Right ventricle myocardium inferior (tissue), 1 donor: ENCODE measurements around the gene PTGS1. TPM values are rescaled to one million over a fixed set of nuclear protein-coding genes. Genes with fewer than 3 reads are reported as not detected.
"Not testable (repeated sequence)": the region's sequence is repeated elsewhere in the genome, so short reads cannot be mapped to it uniquely, and the experiment has no call there.

ENCODE experiments used
- ATAC-seq: fragments of 200-7000 bp; cut with Tn5 transposase; one replicate; pipeline ENCODE4 v1.9.1; 2020; ENCODE audit warnings: mild to moderate bottlenecking, moderate library complexity
- DNase-seq: peaks from one replicate; pipeline ENCODE4 v3.0.0; 2021; ENCODE audit errors: missing footprints
- intact Hi-C: fragments of 100-400 bp; cut with DNase I; formaldehyde crosslinking; loops from one replicate; pipeline ENCODE4 v1.11.0; 2022
- total RNA-seq: library from RNA; stranded (reverse); fragmentation: NEBNext Ultra II Directional; extraction: Animal tissue kit (Norgen Biotek cat#: 25700); gene quantifications from one replicate; pipeline ENCODE4 v1.2.1, GENCODE V29; 2021
- donor health status: DM: no; HTN: yes; CAD: no; lungs with severe emphysema.

The PTGS1 gene
- total RNA-seq, 1 donor from 2014 or later = 4.0 TPM

DNA sequence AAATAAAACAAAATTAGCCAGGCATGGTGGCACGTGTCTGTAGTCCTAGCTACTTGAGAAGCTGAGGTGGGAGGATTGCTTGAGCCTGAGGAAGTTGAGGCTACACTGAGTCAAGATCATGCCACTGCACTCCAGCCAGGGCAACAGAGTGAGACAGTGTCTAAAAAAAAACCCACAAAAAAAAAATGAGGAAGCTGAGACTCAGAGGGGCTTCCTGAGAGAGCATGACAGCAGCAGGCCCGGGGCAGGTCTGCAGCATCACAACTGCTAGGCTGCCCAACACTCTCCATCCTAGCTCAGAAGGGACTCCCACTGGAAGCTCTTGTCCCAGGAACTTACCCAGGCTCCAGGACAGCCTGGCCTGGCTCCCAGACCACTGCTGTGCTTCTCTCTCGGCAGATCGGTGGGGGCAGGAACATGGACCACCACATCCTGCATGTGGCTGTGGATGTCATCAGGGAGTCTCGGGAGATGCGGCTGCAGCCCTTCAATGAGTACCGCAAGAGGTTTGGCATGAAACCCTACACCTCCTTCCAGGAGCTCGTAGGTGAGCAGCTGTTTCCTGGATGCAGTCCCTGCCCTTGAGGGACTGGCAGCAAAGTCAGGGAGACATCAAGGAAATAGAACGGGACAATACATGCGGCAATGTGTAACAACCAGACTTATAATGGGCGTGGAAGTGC lies 19.1 kb downstream of the PTGS1 start:
- ATAC-seq = no peak
- intact Hi-C loops = no loop called here
- DNase-seq = no peak

DNA sequence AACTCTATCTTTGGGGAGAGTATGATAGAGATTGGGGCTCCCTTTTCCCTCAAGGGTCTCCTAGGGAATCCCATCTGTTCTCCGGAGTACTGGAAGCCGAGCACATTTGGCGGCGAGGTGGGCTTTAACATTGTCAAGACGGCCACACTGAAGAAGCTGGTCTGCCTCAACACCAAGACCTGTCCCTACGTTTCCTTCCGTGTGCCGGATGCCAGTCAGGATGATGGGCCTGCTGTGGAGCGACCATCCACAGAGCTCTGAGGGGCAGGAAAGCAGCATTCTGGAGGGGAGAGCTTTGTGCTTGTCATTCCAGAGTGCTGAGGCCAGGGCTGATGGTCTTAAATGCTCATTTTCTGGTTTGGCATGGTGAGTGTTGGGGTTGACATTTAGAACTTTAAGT lies 21.5 kb downstream of the PTGS1 start:
- no peak for DNase-seq
- ATAC-seq = no peak
- intact Hi-C loops = no loop called here

DNA sequence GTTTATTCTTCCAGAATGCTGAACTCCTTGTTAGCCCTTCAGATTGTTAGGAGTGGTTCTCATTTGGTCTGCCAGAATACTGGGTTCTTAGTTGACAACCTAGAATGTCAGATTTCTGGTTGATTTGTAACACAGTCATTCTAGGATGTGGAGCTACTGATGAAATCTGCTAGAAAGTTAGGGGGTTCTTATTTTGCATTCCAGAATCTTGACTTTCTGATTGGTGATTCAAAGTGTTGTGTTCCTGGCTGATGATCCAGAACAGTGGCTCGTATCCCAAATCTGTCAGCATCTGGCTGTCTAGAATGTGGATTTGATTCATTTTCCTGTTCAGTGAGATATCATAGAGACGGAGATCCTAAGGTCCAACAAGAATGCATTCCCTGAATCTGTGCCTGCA lies 21.9 kb downstream of the PTGS1 start:
- DNase-seq (no peak), ATAC-seq (no peak)
- intact Hi-C loops = no loop called here

GRCh38 chr9:122393284-122393983 lies 22.6 kb downstream of the PTGS1 start:
- ATAC-seq = no peak
- intact Hi-C loops = no loop called here
- no peak for DNase-seq

- ATAC-seq = peak; percentile 96
- no peak for DNase-seq
- intact Hi-C loops = no loop called here
These were observed 23.7 kb downstream of the PTGS1 start for GRCh38 chr9:122394265-122395125.

DNA sequence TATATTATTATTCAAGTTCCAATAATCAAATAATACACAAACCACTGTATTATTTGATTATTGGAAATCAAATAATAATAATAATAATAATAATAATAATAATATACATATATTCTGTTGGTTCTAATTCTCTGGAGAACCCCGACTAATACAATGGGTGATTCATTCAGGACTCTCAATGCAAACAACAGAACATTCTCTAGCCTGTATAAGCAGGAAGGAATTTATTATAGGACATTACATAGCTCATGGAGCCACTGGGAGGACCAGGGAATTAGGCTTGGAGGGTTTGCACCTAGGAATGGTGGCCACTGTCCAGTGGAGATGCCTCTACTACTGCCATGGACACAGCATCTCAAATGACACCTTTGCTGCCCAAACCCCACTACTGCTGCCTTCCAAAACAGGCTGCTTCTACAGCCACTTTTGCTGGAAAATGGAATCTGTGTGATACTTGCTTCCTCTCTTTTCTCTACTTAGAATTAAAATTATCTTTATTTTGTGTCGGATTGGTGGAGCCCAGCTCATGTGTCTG lies 25.9 kb downstream of the PTGS1 start:
- DNase-seq = no peak
- ATAC-seq = no peak
- intact Hi-C loops = no loop called here

GRCh38 chr9:122397749-122398148 lies 26.9 kb downstream of the PTGS1 start:
- intact Hi-C loops = no loop called here
- no peak for DNase-seq
- ATAC-seq = no peak

- intact Hi-C loops = no loop called here
- ATAC-seq = no peak
- DNase-seq = no peak
These were observed 27.6 kb downstream of the PTGS1 start for GRCh38 chr9:122398371-122398924.

- intact Hi-C loops = no loop called here
- no peak for DNase-seq
- ATAC-seq = no peak
These were observed 31.1 kb downstream of the PTGS1 start for GRCh38 chr9:122401896-122402295.

GRCh38 chr9:122402403-122402871 lies 31.6 kb downstream of the PTGS1 start:
- DNase-seq = no peak

DNA sequence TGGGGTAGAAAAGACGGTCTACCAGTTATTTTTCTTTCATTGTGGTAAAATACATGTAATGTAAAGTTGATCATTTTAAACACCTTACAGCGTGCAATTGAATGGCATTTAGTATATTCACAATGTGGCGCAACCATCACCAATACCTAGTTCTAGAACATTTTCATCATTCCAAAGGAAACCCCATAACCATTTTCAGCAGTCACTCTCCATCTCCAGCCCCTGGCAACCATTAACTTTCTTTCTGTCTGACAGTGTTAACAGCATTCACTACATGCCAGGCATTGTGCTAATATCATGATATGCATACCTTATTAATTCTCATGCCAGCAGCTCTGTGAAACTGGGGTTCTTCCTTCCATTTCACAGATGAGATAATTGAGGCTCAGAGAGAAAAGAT lies 32.0 kb downstream of the PTGS1 start:
- no peak for DNase-seq
- no peak for ATAC-seq
- intact Hi-C loops = no loop called here

More at GRCh38 chr9:122402403-122402871, 31.6 kb downstream of the PTGS1 start:
- intact Hi-C loops = no loop called here
- ATAC-seq = no peak

DNA sequence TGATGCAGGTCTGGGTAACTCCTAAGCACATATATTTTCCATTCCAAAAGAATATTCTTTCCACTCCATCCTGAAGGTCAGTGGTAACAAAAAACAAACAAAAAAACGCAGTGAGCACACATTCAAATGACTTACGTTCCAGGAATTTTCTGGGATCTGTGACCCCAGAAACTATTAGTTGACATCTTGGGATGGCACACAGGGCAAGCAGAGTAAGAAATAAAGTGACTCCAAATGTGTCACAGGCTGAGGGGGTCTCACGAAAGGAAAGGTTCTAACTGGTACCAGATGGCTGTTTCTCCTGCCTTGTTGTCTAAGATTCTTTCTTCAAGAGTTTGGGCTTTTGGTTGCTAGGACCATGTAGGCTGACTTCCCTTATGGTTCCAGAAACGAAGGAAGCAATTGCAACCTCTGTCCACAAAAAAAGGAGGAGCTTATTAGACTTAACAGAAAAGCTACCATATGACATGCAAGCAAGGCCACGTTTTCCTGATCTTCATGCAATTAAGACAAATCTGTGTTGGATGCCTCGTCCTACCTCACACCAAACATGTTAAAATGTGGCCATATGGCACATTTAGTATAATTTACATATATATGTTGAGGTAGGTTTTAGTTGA lies 32.7 kb downstream of the PTGS1 start:
- intact Hi-C loops = no loop called here
- ATAC-seq (no peak), DNase-seq (no peak)

DNA sequence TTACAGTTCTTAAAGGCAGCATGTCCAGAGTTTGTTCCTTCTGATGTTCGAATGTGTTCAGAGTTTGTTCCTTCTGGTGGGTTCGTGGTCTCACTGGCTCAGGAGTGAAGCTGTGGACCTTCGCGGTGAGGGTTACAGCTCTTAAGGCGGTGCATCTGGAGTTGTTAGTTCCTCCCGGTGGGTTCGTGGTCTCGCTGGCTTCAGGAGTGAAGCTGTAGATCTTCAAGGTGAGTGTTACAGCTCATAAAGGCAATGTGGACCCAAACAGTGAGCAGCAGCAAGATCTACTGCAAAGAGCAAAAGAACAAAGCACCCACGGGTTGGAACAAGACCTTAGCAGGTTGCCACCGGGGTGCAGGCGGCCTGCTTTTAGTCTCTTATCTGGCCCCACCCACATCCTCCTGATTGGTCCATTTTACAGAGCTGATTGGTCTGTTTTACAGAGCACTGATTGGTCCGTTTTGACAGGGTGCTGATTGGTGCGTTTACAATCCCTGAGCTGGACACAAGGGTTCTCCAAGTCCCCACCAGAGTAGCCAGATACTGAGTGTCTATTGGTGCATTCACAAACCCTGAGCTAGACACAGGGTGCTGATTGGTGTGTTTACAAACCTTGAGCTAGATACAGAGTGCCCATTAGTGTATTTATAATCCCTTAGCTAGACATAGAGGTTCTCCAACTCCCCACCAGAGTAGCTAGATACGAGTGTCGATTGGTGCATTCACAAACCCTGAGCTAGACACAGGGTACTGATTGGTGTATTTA lies 34.7 kb downstream of the PTGS1 start:
- intact Hi-C loops, DNase-seq, ATAC-seq: not testable (repeated sequence)

DNA sequence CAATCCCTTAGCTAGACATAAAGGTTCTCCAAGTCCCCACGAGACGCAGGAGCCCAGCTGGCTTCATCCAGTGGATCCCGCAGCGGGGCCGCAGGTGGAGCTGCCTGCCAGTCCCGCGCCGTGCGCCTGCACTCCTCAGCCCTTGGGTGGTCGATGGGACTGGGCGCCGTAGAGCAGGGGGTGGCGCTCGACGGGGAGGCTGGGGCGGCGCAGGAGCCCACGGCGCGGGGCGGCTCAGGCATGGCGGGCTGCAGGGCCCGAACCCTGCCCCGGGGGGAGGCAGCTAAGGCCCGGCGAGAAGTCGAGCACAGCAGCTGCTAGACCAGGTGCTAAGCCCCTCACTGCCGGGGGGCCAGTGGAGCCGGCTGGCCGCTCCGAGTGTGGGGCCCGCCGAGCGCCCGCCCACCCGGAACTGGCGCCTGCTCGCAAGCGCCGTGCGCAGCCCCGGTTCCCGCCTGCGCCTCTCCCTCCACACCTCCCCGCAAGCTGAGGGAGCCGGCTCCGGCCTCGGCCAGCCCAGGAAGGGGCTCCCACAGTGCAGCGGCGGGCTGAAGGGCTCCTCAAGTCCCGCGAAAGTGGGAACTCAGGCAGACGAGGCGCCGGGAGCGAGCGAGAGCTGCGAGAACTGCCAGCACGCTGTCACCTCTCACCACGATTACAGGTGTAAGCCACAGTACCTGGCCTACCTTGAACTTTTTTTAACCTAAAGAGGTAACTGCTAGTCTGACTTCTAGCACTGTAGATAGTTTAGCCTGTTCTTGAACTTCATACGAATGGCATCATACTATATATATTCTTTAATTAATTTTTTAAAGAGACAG lies 35.5 kb downstream of the PTGS1 start:
- no peak for ATAC-seq

GRCh38 chr9:122414108-122414507 lies 43.3 kb downstream of the PTGS1 start:
- ATAC-seq, DNase-seq, intact Hi-C loops: not testable (repeated sequence)

More for the DNA sequence above, 35.5 kb downstream of the PTGS1 start:
- intact Hi-C loops = no loop called here
- DNase-seq = no peak

DNA sequence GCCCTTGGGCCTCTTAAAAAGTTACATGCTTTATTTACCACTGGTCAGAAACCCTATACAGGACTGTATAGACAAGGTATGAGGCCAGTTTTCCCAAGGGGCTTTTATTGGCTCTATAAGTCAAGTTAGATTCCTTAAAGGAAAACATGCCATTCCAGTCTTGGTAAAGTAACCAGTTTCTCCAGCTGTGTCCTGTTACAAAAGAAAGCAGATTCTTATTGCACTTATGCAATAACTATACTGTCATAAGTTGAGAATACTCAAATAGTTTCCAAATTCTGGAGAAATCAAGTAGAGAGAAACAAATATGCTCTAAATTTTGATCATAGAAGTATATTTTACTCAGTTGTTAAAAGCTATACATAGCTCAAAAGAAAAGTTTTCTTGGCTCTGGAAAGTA lies 47.2 kb downstream of the PTGS1 start:
- ATAC-seq (no peak), DNase-seq (no peak)
- intact Hi-C loops = no loop called here

DNA sequence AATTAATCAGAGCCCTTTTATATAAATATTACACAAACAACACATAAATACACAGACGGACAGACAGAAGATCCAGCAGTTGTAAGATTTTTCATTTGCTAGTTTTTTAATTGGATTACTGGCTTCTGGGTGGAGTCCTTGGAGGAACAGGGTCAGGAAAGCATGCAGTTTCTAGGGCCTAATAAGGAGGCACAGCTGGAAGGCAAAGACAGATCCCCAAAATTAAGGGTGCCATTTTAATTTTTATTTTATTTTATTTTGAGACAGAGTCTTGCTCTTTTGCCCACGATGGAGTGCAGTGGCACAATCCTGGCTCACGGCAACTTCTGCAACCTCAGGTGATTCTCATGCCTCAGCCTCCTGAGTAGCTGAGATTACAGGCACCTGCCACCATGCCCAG lies 49.5 kb downstream of the PTGS1 start:
- no peak for ATAC-seq
- intact Hi-C loops = no loop called here
- DNase-seq = no peak
